Stimulated activated CD4-positive, alpha-beta T cell treated with anti-CD3 and anti-CD28 coated beads, TNF-alpha, amount 100 ng/mL, for 24 hours (primary cell): ENCODE results near the gene FAM163B.

Source experiments
- DNase-seq, 3 experiments: peaks; one replicate each; pipeline ENCODE4 v3.0.0-alpha.2; 2020; ENCODE audit warnings: low read depth in 3 of 3

FAM163B gene

GRCh38 chr9:133528876-133529241, 80.3 kb downstream of the FAM163B start:
- no peak for DNase-seq

- no peak for DNase-seq
Observed at GRCh38 chr9:133528001-133528875, 81.0 kb downstream of the FAM163B start.

- no peak for DNase-seq
Observed at GRCh38 chr9:133527444-133527920, 81.7 kb downstream of the FAM163B start.
